GM21786 (cell line): ENCODE results near the gene PYCARD.
"Not testable (repeated sequence)": the region's sequence is repeated elsewhere in the genome, so short reads cannot be mapped to it uniquely, and the experiment has no call there.

Experiments
- ATAC-seq: cut with Tn5 transposase; IDR thresholded peaks from one replicate; pipeline ENCODE4 v1.9.1; 2021; ENCODE audit not compliant: unreplicated experiment

Gene PYCARD

GRCh38 chr16:31202414-31203375 is at the start of gene PYCARD:
Gene PYCARD, minus strand, starts transcription at chr16:31202760. Its CDS starts 70 bp downstream, at chr16:31202690.
- peak; percentile 29 for ATAC-seq

DNA sequence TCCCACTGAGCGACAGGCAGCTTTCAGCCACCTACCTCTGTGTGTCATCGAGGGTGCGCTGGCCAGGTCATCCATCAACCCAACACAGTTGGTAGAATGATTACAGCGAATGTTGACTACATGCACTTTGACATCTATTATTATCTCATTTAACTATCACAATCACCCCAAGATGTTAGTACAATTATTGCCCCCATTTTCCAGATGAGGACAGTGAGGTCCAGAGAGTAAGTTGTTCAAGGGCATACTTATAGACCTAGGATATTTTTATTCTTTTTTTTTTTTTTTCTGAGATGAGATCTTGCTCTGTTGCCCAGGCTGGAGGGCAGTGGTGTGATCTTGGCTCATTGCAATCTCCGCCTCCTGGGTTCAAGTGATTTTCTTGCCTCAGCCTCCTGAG is 48.9 kb upstream of the PYCARD start:
- ATAC-seq: no peak

GRCh38 chr16:31250782-31251384 is 48.3 kb upstream of the PYCARD start:
- ATAC-seq: no peak

DNA sequence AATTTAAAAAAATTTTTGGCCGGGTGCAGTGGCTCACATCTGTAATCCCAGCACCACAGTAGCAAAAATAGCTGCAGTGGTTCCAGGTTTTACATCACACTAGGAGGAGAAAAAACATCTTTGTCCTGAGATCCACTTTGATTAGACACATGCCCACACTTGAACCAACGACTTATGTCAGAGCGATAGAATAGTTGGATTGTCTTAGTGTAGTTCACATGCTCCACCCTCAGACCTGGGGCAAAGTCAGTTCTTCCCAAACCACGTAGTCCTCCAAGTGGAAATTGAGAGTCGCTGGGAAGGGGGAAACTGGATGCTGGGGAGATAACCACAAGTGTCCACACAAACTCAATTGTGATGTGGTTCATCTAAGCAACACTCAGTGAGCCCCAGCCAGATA is 45.8 kb upstream of the PYCARD start:
- no peak for ATAC-seq

DNA sequence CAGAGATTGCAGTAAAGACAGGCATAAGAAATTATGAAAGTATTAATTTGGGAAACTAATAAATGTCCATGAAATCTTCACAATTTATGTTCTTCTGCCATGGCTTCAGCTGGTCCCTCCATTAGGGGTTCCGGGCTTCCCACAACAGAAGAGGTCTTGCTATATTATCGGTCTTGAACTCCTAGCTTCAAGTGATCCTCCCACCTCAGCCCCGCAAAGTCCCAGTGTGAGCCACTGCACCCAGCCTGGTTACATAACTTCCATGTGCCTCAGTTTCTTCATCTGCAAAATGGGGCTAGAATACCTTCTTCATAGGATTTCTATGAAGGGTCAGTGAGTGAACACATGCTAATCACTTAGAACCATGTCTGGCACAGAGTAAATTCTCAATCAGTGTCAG is 43.7 kb upstream of the PYCARD start:
- no peak for ATAC-seq

GRCh38 chr16:31245598-31245997 is 43.0 kb upstream of the PYCARD start:
- not testable (repeated sequence) for ATAC-seq

DNA sequence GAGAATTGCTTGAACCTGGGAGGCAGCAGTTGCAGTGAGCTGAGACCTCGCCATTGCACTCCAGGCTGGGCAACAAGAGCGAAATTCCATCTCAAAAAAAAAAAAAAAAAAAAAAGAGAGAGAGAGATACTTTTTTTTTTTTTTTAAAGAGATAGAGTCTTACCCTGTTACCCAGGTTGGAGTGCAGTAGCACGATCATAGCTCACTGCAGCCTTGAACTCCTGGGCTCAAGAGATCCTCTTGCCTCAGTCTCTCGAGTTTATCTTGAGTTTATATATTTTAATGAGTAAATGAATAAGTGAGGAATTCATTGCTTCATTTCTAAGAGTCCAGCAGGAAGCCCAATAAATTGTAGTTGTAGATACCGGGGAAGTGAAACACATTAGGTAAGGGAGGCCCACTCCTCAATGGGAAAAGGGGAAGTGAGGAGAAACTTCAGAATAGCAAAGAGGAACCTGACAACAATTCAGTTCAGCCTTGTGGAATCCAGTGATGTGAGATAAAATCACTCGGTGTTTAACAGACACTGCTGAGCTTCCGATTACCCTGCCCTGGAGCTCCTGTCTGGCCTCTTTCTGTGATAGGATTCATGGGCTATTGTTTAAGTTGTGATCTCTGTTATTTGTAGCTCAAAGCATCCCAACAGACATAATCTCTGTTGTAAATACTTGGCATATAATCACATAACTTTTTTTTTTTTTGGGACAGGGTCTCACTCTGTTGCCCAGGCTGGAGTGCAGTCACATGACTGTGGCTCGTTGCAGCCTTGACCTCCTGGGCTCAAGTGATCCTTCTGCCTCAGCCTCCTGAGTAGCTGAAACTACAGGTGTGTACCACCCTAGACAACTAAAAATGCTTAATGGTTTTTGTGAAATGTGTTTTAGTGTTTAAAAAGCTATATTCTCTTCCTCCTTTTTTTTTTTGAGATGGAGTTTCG is 41.4 kb upstream of the PYCARD start:
- ATAC-seq: no peak

- ATAC-seq: no peak
Observed at GRCh38 chr16:31242206-31242605, 39.6 kb upstream of the PYCARD start.

DNA sequence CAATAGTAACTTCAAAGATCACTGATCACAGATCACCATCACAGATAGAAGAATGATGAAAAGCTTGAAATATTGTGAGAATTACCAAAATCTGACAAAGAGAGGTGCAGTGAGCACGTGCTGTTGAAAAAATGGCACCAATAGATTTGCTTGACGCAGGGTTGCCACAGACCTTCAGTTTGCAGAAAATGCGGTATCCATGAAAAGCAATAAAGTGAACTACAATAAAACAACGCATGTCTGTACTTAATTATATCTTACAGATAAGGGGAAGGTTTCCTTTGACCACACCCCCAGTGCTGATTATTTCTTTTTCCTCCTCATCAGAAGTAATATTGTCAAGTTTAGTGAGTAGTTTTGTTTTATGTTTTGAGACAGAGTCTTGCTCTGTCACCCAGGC is 35.5 kb upstream of the PYCARD start:
- no peak for ATAC-seq

- ATAC-seq: no peak
Observed at GRCh38 chr16:31229501-31229900, 26.9 kb upstream of the PYCARD start.

- ATAC-seq: no peak
Observed at GRCh38 chr16:31228206-31228605, 25.6 kb upstream of the PYCARD start.

DNA sequence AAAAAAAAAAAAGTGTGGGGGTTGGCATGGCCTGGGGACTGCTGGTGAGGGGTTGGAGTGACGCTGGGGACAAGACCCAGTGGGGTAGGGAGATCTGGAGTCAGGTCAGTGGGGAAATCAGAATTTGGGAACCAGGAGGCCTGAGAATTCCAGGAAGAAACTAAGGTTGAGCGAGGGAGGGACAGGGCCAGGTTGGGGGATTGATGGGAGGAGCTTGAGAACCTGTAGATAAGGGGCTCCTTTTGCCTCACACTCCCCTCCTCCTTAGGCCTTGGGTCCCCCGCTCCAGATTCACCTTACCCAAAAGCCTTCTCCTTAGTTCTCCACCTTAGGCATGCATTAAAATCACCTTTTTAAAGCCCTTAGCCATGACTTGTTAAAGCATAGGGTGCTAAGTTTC is 22.6 kb upstream of the PYCARD start:
- no peak for ATAC-seq

DNA sequence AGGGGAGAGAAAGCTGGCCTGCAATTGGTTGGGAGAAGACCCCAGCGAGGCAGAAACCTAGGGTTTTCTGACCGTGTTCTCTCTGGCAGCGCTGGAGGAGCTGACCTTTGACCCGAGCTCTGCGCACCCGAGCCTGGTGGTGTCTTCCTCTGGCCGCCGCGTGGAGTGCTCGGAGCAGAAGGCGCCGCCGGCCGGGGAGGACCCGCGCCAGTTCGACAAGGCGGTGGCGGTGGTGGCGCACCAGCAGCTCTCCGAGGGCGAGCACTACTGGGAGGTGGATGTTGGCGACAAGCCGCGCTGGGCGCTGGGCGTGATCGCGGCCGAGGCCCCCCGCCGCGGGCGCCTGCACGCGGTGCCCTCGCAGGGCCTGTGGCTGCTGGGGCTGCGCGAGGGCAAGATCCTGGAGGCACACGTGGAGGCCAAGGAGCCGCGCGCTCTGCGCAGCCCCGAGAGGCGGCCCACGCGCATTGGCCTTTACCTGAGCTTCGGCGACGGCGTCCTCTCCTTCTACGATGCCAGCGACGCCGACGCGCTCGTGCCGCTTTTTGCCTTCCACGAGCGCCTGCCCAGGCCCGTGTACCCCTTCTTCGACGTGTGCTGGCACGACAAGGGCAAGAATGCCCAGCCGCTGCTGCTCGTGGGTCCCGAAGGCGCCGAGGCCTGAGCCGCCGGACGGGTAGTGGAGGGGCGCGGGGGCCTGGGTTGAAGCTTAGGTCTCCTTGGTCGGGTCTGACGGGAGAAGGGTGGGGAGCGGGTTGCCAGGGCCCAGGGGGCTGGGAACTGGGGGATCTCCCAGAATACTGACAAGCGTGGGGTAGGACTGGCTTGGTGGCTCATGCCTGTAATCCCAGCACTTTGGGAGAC is 21.8 kb upstream of the PYCARD start:
- no peak for ATAC-seq

GRCh38 chr16:31223044-31223443 is 20.5 kb upstream of the PYCARD start:
- no peak for ATAC-seq

DNA sequence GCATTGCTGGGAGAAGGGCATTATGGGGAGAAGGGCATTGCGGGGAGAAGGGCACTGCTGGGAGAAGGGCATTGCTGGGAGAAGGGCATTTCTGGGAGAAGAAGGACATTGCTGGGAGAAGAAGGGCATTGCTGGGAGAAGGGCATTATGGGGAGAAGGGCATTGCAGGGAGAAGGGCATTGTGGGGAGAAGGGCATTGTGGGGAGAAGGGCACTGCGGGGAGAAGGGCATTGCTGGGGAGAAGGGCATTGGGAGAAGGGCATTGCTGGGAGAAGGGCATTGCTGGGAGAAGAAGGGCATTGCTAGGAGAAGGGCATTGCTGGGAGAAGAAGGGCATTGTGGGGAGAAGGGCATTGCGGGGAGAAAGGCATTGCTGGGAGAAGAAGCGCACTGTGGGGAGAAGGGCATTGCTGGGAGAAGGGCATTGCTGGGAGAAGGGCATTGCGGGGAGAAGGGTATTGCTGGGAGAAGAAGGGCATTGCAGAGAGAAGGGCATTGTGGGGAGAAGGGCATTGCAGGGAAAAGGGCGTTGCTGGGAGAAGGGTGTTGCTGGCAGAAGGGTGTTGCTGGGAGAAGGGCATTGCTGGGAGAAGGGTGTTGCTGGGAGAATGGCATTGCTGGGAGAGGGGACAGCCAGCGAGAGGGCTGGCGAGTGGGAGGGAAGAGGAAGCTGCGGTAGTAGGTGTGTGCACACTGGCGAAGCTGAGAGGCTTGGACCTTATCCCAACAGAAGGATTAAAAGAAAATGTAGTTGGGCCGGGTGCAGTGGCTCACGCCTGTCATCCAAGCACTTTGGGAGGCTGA is 19.0 kb upstream of the PYCARD start:
- ATAC-seq: no peak

- no peak for ATAC-seq
Observed at GRCh38 chr16:31219154-31219741, 16.7 kb upstream of the PYCARD start.

GRCh38 chr16:31217136-31217530 is 14.6 kb upstream of the PYCARD start:
- no peak for ATAC-seq

- no peak for ATAC-seq
Observed at GRCh38 chr16:31216422-31217135, 14.0 kb upstream of the PYCARD start, which contains the start of gene PYDC1. Gene PYDC1, minus strand, starts transcription at chr16:31217135. Its CDS starts 107 bp downstream, at chr16:31217028.
